H1 (cell line): ENCODE results near the gene JAKMIP1. TPM values are rescaled to one million over a fixed set of nuclear protein-coding genes. Genes with fewer than 3 reads are reported as not detected.

ENCODE experiments used
- KDM1A ChIP-seq: fragments of 200-600, 300-600 bp; sonication (generic); IDR thresholded peaks from 2 replicates; pipeline ENCODE4 v1.7.1; 2016; ENCODE audit warnings: mild to moderate bottlenecking, low read length, borderline replicate concordance
- NANOG ChIP-seq: IDR thresholded peaks from 2 replicates; pipeline ENCODE4 v1.6.1; 2011; ENCODE audit warnings: low read length, low read depth, mild to moderate bottlenecking, inconsistent platforms; ENCODE audit not compliant: insufficient read depth, poor library complexity, severe bottlenecking
- SIX5 ChIP-seq: IDR thresholded peaks from 2 replicates; pipeline ENCODE4 v1.6.1; 2011; ENCODE audit warnings: mild to moderate bottlenecking, low read depth, low read length
- polyA plus RNA-seq, 7 experiments: library from polyadenylated mRNA; depleted of rRNA in 3 of 7; stranded (reverse) in 5 of 7; unstranded in 2 of 7; fragments of >200 nt in 5 of 7; fragments of 200-250 nt in 2 of 7; gene quantifications; 1 replicate in 5 of 7; 2 replicates in 1 of 7; 4 replicates in 1 of 7; pipeline versions ENCODE4 v1.2.1 to v1.2.3, GENCODE V29; 2011 to 2013; ENCODE audit warnings: missing spikeins in 2 of 7, mixed read lengths in 2 of 7
- total RNA-seq: library from RNA; stranded (reverse); fragmentation: NEBNext Ultra II Directional; extraction: Animal tissue kit (Norgen Biotek cat#: 25700); gene quantifications from 2 replicates; pipeline ENCODE4 v1.2.1, GENCODE V29; 2021
- TF ChIP-seq, protein P1 (sequence below): IDR thresholded peaks from 2 replicates; pipeline ENCODE4 v1.6.1; 2012; ENCODE audit warnings: low read length, inconsistent platforms

Gene JAKMIP1
- total and polyA plus RNA-seq, 2 of the 8 experiments (the other 6 are each of a cell fraction or from before 2014, with no cell fraction given), result 2.5 to 4.4 TPM

DNA sequence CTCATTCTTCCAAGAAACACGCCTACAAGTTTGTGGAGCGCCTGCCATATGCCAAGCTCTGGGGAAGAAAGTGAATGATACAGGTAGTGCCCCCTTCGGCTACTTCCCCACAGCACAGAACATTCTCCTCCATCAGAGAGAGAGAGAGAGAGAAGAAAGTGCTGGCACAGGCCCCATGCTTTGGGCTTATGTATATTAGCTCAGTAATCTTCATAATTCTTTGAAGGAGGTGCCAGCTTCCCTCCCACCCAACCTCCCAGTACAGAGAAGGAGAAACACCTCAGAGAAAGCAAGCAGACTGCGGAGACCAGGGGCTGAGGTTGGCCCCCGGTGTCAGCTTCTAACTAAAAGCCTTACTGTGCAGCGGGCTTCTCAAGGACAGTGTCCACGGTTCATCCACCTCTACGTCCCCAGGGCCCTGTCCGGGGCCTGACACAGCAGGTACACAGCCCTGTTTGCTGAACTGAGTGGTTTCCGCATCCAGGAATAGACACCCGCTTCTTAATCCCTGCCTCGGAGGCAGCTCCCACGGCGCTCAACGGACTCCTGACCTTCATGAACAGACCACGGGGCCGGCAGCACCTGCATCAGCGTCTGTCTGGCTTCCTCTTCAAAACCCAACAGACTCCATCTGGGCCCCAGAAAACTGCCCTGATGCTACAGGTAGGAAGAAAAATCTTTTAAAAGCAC is 50.2 kb downstream of the JAKMIP1 start (continued):
- no peak for TF ChIP-seq KDM1A
- no peak for TF ChIP-seq NANOG
- TF ChIP-seq, protein P1, sequence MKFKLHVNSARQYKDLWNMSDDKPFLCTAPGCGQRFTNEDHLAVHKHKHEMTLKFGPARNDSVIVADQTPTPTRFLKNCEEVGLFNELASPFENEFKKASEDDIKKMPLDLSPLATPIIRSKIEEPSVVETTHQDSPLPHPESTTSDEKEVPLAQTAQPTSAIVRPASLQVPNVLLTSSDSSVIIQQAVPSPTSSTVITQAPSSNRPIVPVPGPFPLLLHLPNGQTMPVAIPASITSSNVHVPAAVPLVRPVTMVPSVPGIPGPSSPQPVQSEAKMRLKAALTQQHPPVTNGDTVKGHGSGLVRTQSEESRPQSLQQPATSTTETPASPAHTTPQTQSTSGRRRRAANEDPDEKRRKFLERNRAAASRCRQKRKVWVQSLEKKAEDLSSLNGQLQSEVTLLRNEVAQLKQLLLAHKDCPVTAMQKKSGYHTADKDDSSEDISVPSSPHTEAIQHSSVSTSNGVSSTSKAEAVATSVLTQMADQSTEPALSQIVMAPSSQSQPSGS, result no peak
- no peak for TF ChIP-seq SIX5
